Measurements from ENCODE around the gene FES. TPM values are rescaled to one million over a fixed set of nuclear protein-coding genes. Genes with fewer than 3 reads are reported as not detected.

FES gene
- total and polyA plus RNA-seq, 2 of the 13 experiments (the other 11 are each of a cell fraction or from before 2014, with no cell fraction given) = 4.0 to 9.5 TPM

DNA sequence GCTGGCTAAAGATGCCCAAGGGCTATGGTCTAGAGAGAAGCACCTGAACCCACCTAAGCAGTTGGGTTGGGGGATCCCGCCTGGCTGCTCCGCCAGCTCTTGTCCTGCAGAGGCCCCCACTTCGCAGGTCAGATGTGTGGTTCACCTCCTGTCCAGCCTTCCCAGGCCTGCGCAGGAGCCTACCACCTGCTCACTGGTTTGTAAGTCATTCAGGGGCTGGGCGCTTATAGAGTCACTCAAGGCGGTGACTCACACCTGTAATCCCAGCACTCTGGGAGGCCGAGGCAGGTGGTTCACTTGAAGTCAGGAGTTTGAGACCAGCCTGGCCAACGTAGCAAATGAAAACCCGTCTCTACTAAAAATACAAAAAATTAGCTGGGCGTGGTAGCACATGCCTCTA, 19.8 kb upstream of the FES start:
- no peak overlapping the region for H3K27ac ChIP-seq (ENCODE audit: extremely low read length, insufficient read depth, low read length)
- ATAC-seq = no peak
- H2AFZ ChIP-seq (ENCODE audit: low read length) = no peak overlapping the region
- intact Hi-C loops (cut with micrococcal nuclease; ENCODE audit: unreplicated experiment) (no loop called here), in situ Hi-C loops (cut with HindIII; ENCODE audit: extremely low pct_ligation_motif_present, low pct_unique_long_range_greater_than_20kb) (no loop called here)
- no peak for DNase-seq (ENCODE audit: low spot score)
- POLR2A ChIA-PET = interaction anchor here (1.7 to 3.3 kb wide), 2 partner anchors 9 to 21 kb away, joined by 6 to 17 read pairs; no protein-coding TSS in a partner anchor
- H3K4me1 ChIP-seq (ENCODE audit: insufficient read depth, low read length) = peaks cover 81% of the 10 kb centered on the region
- no peaks in the 10 kb centered on the region for H3K9me3 ChIP-seq (ENCODE audit: low read length)
- H4K20me1 ChIP-seq (ENCODE audit: insufficient read depth, low read length) = 0 out of 2 replicates have a peak, but pooled peaks cover 2% of the 10 kb centered on the region
- no peak overlapping the region for H3K4me2 ChIP-seq (ENCODE audit: low read depth, low read length)
- BruUV-seq (replicated peaks) = no TSS peak
- peaks cover 0 to 48% of the 10 kb centered on the region in 2 experiments; a peak in 4 of 5 replicates for H3K27me3 ChIP-seq (ENCODE audit: control insufficient read depth in 1 of 2, insufficient read depth in 2 of 2, low read length in 2 of 2)
- CTCF ChIA-PET (ENCODE audit: low intra/inter-chr PET ratio, low total read pairs) = no interaction called here
- no peak overlapping the region for H3K9ac ChIP-seq (ENCODE audit: insufficient read depth, low read depth, low read length)
- no peak for FAIRE-seq
- no peaks in the 10 kb centered on the region for H3K36me3 ChIP-seq (replicated peaks in 1 of 2; ENCODE audit: control insufficient read depth in 1 of 2, insufficient read depth in 2 of 2, low read length in 2 of 2)
- WGBS (ENCODE audit: low lambda C conversion rate) = 66% methylated on average over 7 of the region's 10 CpGs
- H3K4me3 ChIP-seq (replicated peaks in 1 of 3; ENCODE audit: insufficient read depth in 1 of 3, low read depth in 2 of 3, low read length in 3 of 3) = no peak overlapping the region
- TF ChIP-seq NFYB (CRISPR knock-in tag; IDR thresholded peaks at IDR 0.05) = no peak
- TF ChIP-seq POLR2A (IDR thresholded peaks at IDR 0.05; ENCODE audit: insufficient read depth in 1 of 2, low read depth in 2 of 2, low read length in 2 of 2) = no peak
- TF ChIP-seq, protein P1, sequence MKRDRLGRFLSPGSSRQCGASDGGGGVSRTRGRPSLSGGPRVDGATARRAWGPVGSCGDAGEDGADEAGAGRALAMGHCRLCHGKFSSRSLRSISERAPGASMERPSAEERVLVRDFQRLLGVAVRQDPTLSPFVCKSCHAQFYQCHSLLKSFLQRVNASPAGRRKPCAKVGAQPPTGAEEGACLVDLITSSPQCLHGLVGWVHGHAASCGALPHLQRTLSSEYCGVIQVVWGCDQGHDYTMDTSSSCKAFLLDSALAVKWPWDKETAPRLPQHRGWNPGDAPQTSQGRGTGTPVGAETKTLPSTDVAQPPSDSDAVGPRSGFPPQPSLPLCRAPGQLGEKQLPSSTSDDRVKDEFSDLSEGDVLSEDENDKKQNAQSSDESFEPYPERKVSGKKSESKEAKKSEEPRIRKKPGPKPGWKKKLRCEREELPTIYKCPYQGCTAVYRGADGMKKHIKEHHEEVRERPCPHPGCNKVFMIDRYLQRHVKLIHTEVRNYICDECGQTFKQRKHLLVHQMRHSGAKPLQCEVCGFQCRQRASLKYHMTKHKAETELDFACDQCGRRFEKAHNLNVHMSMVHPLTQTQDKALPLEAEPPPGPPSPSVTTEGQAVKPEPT (CRISPR knock-in tag; IDR thresholded peaks at IDR 0.05; ENCODE audit: low read depth) = no peak
- TF ChIP-seq MED13 (CRISPR knock-in tag; IDR thresholded peaks at IDR 0.05) = no peak
- peak; percentile 29; the same call in 1 of the 2 replicates for TF ChIP-seq FOSL2 (CRISPR knock-in tag; IDR thresholded peaks at IDR 0.05)
- no peaks in the 10 kb centered on the region for H3K79me2 ChIP-seq (ENCODE audit: insufficient read depth, low read length)

DNA sequence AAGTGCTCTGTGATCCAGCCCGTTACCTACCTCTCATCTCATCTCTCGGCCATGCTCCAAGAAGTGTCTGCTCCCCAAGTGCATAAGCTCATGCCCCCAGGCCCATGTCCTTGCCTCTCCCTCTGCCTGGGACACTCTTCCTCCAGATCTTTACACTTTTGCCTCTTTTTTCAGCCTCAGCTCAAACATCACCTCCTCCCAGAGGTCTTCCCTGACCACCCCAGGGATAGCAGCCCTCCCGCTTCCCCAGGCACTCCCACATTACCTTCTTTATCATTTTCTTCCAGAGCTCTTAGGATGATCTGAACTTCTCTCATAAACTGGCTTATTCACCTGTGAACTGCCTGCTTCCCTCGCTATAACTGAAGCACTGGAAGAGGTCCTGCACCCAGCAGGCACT, 18.6 kb upstream of the FES start:
- no peak overlapping the region for H3K4me3 ChIP-seq (replicated peaks in 1 of 3; ENCODE audit: insufficient read depth in 1 of 3, low read depth in 2 of 3, low read length in 3 of 3)
- DNase-seq (ENCODE audit: low spot score) = no peak
- intact Hi-C loops (cut with micrococcal nuclease; ENCODE audit: unreplicated experiment) = no loop called here
- WGBS (ENCODE audit: low lambda C conversion rate) = 78% methylated on average over 4 of the region's 4 CpGs
- H3K36me3 ChIP-seq (replicated peaks in 1 of 2; ENCODE audit: control insufficient read depth in 1 of 2, insufficient read depth in 2 of 2, low read length in 2 of 2) = no peaks in the 10 kb centered on the region
- in situ Hi-C loops (cut with HindIII; ENCODE audit: extremely low pct_ligation_motif_present, low pct_unique_long_range_greater_than_20kb) = no loop called here
- no peak for ATAC-seq
- ChIA-PET POLR2A (interaction anchor here (3.3 kb wide), 1 partner anchor 8 kb away, joined by 17 read pairs; no protein-coding TSS in a partner anchor), CTCF (ENCODE audit: low intra/inter-chr PET ratio, low total read pairs) (no interaction called here)
- H3K27ac ChIP-seq (ENCODE audit: extremely low read length, insufficient read depth, low read length) = no peak overlapping the region
- no peak overlapping the region for H3K9ac ChIP-seq (ENCODE audit: insufficient read depth, low read depth, low read length)
- H3K4me2 ChIP-seq (ENCODE audit: low read depth, low read length) = no peak overlapping the region
- H2AFZ ChIP-seq (ENCODE audit: low read length) = no peak overlapping the region
- H3K27me3 ChIP-seq (ENCODE audit: control insufficient read depth in 1 of 2, insufficient read depth in 2 of 2, low read length in 2 of 2) = peaks cover 0 to 60% of the 10 kb centered on the region in 2 experiments; a peak in 4 of 5 replicates
- no peaks in the 10 kb centered on the region for H3K79me2 ChIP-seq (ENCODE audit: insufficient read depth, low read length)
- H3K4me1 ChIP-seq (ENCODE audit: insufficient read depth, low read length) = peaks cover 81% of the 10 kb centered on the region
- FAIRE-seq = no peak
- 0 out of 2 replicates have a peak, but pooled peaks cover under 1% of the 10 kb centered on the region for H4K20me1 ChIP-seq (ENCODE audit: insufficient read depth, low read length)
- no TSS peak for BruUV-seq (replicated peaks)
- no peaks in the 10 kb centered on the region for H3K9me3 ChIP-seq (ENCODE audit: low read length)
- TF ChIP-seq, protein P2, sequence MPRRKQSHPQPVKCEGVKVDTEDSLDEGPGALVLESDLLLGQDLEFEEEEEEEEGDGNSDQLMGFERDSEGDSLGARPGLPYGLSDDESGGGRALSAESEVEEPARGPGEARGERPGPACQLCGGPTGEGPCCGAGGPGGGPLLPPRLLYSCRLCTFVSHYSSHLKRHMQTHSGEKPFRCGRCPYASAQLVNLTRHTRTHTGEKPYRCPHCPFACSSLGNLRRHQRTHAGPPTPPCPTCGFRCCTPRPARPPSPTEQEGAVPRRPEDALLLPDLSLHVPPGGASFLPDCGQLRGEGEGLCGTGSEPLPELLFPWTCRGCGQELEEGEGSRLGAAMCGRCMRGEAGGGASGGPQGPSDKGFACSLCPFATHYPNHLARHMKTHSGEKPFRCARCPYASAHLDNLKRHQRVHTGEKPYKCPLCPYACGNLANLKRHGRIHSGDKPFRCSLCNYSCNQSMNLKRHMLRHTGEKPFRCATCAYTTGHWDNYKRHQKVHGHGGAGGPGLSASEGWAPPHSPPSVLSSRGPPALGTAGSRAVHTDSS (CRISPR knock-in tag; conservative IDR thresholded peaks at IDR 0.05) = no peak
- no peak for TF ChIP-seq CC2D1A (CRISPR knock-in tag; IDR thresholded peaks at IDR 0.05)
- TF ChIP-seq, protein P3, sequence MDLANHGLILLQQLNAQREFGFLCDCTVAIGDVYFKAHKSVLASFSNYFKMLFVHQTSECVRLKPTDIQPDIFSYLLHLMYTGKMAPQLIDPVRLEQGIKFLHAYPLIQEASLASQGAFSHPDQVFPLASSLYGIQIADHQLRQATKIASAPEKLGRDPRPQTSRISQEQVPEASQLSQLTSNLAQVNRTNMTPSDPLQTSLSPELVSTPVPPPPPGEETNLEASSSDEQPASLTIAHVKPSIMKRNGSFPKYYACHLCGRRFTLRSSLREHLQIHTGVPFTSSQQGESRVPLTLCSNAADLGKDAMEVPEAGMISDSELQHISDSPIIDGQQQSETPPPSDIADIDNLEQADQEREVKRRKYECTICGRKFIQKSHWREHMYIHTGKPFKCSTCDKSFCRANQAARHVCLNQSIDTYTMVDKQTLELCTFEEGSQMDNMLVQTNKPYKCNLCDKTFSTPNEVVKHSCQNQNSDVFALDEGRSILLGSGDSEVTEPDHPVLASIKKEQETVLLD (CRISPR knock-in tag; IDR thresholded peaks at IDR 0.05; ENCODE audit: low read depth) = no peak
- TF ChIP-seq MTF1 (CRISPR knock-in tag; IDR thresholded peaks at IDR 0.05) = no peak
- TF ChIP-seq MTF2 (CRISPR knock-in tag; IDR thresholded peaks at IDR 0.05; ENCODE audit: borderline replicate concordance) = no peak
- no peak for TF ChIP-seq THYN1 (CRISPR knock-in tag; IDR thresholded peaks at IDR 0.05; ENCODE audit: borderline replicate concordance, low read depth)
- TF ChIP-seq ZFYVE20 (CRISPR knock-in tag; IDR thresholded peaks at IDR 0.05; ENCODE audit: borderline replicate concordance, low read depth) = no peak
- no peak for TF ChIP-seq KLF12 (CRISPR knock-in tag; IDR thresholded peaks at IDR 0.05; ENCODE audit: borderline replicate concordance)

Measured in HepG2 (cell line).